Right lobe of liver (tissue), 4 donors: ENCODE results near the gene DST.

ENCODE experiments used
- POLR2A ChIP-seq: fragments of 450-650 bp; IDR thresholded peaks from one replicate; pipeline ENCODE4 v1.6.1; 2017; ENCODE audit warnings: antibody characterized with exemption, mild to moderate bottlenecking
- TF ChIP-seq, protein P1 (sequence below), 4 donors: fragments of 200-600 bp in 3 of 4; fragments of 450-650 bp in 1 of 4; IDR thresholded peaks; one replicate each; pipeline versions ENCODE4 v1.5.1 to v1.8.0; 2016 to 2022; ENCODE audit warnings: antibody characterized with exemption in 4 of 4, mild to moderate bottlenecking in 2 of 4
- donor health status: DM: no; HTN: no; CAD: no.
- donor health status: DM: no; HTN: no; CAD: no.
- donor health status: DM: no; HTN: yes; CAD: no.

DNA sequence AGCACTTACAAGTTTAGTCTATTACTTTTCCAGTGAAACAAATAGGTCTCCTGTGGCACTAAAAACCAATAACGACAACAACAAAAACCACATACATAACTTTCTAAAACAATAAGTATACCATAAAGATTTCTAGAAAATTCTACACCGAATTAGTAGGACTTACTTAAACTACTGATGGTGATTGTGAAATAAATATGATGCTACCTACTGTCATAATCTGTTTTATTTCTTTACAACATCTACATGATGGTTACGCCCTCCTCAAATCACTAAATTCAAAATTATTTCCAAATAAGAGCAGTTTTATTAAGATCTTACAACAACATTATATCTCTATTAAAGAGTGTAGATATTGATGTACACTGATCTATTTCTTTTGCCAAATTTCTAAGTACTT lies 147.0 kb downstream of the DST start:
- TF ChIP-seq, protein P1, sequence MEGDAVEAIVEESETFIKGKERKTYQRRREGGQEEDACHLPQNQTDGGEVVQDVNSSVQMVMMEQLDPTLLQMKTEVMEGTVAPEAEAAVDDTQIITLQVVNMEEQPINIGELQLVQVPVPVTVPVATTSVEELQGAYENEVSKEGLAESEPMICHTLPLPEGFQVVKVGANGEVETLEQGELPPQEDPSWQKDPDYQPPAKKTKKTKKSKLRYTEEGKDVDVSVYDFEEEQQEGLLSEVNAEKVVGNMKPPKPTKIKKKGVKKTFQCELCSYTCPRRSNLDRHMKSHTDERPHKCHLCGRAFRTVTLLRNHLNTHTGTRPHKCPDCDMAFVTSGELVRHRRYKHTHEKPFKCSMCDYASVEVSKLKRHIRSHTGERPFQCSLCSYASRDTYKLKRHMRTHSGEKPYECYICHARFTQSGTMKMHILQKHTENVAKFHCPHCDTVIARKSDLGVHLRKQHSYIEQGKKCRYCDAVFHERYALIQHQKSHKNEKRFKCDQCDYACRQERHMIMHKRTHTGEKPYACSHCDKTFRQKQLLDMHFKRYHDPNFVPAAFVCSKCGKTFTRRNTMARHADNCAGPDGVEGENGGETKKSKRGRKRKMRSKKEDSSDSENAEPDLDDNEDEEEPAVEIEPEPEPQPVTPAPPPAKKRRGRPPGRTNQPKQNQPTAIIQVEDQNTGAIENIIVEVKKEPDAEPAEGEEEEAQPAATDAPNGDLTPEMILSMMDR (IDR thresholded peaks at IDR 0.05), result no peak
- TF ChIP-seq POLR2A, result no peak
